ENCODE results near the gene SEC14L1.

Gene SEC14L1

GRCh38 chr17:77266213-77266612 lies 125.4 kb downstream of the SEC14L1 start:
- no peak for TF ChIP-seq CTCF (IDR thresholded peaks at IDR 0.05; ENCODE audit: borderline replicate concordance, insufficient read depth, low read depth, low read length)
- no peak overlapping the region for H3K4me3 ChIP-seq (ENCODE audit: low read depth, low read length)

Data from GM12875 (cell line).